ENCODE data around the gene CD99L2.

The CD99L2 gene

GRCh38 chrX:150759568-150760416 lies 138.7 kb downstream of the CD99L2 start:
- no peak for DNase-seq

DNA sequence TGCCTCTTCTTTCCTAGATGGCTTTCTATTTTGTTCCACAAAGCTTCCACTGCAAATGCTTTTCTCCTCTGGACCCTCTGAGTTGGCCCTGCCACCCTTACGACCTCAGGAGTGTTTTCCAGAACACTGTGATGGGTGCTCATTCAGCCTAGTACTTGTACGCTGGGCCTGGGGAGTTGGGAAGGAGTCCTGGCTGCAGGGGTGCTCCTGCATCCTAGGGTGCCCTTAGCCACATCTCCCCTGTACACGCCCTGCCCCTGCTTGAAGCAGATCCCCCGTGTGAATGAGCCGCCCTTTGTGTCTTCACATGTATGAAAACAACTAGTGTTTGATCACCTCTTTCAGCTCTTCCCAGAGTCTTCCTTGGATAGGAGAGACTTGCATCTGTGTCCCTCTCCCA lies 141.1 kb downstream of the CD99L2 start:
- DNase-seq: no peak

DNA sequence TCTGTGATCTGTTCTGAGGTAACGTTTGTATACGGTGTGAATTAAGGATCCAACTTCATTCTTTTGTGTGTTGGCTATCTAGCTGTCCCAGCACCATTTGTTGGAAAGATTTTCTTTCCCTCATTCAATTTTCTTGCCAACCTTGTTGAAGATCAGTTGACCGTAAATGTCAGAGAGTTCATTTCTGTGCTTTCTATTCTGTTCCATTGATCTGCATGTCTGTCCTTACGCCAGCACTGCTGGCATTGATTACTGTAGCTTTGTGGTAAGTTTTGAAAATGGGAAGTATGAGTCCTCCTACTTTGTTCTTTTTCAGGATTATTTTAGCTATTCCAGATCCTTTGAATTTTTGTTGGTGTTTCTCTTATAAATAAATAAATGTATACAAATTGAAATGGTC lies 144.5 kb downstream of the CD99L2 start:
- DNase-seq: no peak

DNA sequence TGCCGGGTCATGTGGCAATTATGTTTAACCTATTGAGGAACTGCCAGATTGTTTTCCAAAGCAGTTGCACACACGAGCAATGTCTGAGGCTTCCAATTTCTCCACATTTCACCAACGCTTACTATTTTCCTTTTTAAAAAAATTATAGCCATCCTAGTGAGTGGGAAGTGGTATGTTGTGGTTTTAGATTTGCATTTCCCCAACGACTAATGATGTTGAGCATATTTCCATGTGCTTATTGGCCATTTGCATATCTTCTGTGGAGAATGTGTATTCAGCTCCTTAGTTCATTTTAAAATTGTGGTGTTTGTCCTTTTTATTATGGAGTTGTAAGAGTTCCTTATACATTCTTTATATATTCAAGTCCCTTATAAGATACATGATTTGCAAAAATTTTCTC lies 145.1 kb downstream of the CD99L2 start:
- DNase-seq: no peak

DNA sequence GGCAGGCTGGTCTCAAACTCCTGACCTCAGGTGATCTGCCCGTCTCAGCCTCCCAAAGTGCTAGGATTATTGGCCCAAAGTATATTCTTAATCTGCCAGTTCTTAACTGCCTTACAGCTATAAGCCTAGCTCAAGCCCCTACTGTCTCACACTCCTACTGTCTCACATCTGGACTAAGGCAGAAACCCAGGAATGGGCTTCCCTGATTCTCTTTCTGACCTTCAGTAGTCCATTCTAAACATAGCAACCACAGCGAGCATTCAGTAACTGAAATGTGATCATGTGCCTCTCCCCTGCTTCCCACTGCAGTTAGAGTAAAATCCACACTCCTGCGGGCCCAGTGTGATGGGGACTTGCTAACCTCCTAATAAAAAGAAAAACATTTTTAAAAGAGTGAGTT lies 146.3 kb downstream of the CD99L2 start:
- DNase-seq: no peak

DNA sequence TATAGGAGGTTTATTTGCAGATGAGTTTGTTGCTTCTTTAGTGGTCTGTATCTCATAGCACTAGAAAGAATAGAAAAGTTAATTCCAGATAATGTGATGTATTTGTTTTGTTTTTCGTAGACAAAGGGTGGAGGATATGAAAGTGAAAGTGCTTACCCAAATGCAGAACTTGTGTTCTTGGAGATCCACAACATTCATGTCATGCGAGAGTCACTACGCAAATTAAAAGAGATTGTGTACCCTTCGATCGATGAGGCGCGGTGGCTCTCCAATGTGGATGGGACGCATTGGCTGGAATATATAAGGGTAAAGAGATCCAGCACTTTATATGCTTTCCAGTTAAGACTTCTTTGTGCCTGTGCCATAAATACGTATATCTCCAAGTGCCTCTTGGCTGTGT lies 162.0 kb downstream of the CD99L2 start:
- DNase-seq: no peak

DNA sequence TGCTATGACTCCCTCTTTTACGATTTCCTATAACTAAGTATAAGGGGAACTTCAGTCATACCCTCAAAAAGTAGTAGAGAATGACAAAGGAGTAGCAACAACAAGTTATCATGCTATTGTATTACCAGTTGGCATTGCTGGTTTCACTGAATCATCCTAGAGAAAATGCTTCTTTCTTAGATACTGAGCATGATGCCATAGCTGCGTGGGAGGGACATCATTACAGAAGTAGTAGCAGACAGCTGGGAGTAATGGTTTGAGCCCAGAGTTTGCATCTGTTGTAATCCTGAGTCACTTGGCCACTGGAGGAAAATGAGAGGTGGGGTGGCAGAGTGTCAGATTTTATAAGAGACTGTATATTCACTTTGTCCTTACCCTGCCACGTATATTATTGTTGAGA lies 166.7 kb downstream of the CD99L2 start:
- no peak for DNase-seq

DNA sequence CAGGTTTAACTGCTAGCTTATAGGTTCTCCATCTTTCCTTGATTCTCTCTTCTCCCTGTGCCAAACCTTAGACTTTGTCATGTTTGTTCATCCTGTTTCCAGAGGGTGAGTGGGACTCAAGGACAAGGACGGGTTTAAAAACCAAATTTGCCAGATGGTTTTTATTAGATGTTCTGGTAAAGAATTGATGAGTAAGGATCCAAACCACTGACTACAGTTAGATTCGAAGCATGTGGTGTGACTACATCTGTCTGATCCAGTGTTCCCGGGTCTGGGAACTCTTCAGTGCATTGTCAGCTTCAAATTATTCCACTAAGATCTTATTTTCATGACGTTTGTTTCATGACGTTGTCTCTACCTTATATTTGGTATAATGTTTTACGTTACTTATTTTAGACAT lies 167.7 kb downstream of the CD99L2 start:
- DNase-seq: no peak

DNA sequence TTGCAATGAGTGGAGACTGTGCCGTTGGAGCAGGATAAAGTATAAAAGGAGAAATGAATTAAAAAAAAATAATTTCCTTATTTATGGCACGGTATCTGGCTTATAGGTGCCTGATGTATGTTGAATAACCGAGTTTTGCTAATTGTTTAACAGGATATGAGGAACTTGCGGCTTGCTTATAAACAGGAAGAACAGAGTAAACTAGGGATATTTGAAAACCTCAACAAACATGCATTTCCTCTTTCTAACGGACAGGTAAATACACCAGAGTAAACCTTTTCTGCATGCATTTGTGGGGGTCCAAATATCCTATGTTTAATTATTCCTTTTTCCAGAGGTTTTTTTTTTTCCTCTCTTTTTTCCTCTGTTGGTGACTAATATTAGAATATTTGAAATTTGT lies 168.5 kb downstream of the CD99L2 start:
- DNase-seq: no peak

DNA sequence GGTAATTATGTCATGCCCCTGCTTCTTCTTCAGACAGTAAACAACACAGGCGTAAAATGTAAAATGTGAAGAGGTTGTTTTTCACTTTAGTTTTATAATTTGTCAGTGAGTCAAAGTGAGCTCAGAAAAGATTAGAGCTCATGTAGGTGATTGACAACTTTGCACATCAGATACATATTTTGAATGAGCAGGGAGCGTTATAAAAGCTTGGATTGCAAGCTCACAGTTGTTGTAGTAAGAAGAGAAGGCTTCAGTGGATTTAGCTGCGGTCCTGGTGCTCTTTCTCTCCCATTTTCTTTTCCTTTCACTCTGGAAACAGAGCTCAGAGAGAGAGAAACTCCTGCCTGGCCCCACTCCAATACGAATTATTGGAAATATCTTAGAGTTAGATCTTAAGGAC lies 178.8 kb downstream of the CD99L2 start:
- DNase-seq: no peak

Measured in activated gamma-delta T cell treated with Interleukin-2 at 50 U/mL for 16 hours (primary cell).